ENCODE measurements around the gene PSG5.
"Not testable (repeated sequence)": the region's sequence is repeated elsewhere in the genome, so short reads cannot be mapped to it uniquely, and the experiment has no call there.

PSG5 gene

GRCh38 chr19:43186311-43186935, at the start of gene PSG5:
Gene PSG5, minus strand, starts transcription at chr19:43186536. Its CDS starts 131 bp downstream, at chr19:43186405.
- not testable (repeated sequence) for DNase-seq (ENCODE audit: extremely low read depth, low read depth); H3K4me3 ChIP-seq (replicated peaks; ENCODE audit: low read depth, low read length)

GRCh38 chr19:43235686-43236085, 49.4 kb upstream of the PSG5 start:
- not testable (repeated sequence) for DNase-seq (ENCODE audit: extremely low read depth, low read depth); H3K4me3 ChIP-seq (replicated peaks; ENCODE audit: low read depth, low read length)

- no peak overlapping the region for H3K4me3 ChIP-seq (replicated peaks; ENCODE audit: low read depth, low read length)
- no peak for TF ChIP-seq CTCF (IDR thresholded peaks at IDR 0.05; ENCODE audit: low read depth, low read length, missing control alignments)
- no peak for DNase-seq (ENCODE audit: extremely low read depth, low read depth)
These were observed 43.0 kb upstream of the PSG5 start for GRCh38 chr19:43229315-43229714.

GRCh38 chr19:43228730-43229129, 42.4 kb upstream of the PSG5 start:
- not testable (repeated sequence) for H3K4me3 ChIP-seq (replicated peaks; ENCODE audit: low read depth, low read length); DNase-seq (ENCODE audit: extremely low read depth, low read depth)

- not testable (repeated sequence) for H3K4me3 ChIP-seq (replicated peaks; ENCODE audit: low read depth, low read length); DNase-seq (ENCODE audit: extremely low read depth, low read depth)
These were observed 40.6 kb upstream of the PSG5 start for GRCh38 chr19:43226986-43227385.

- no peak overlapping the region for H3K4me3 ChIP-seq (replicated peaks; ENCODE audit: low read depth, low read length)
- no peak for DNase-seq (ENCODE audit: extremely low read depth, low read depth)
- TF ChIP-seq CTCF (IDR thresholded peaks at IDR 0.05; ENCODE audit: low read depth, low read length, missing control alignments), result no peak
These were observed 38.5 kb upstream of the PSG5 start for GRCh38 chr19:43224855-43225253.

- not testable (repeated sequence) for DNase-seq (ENCODE audit: extremely low read depth, low read depth); H3K4me3 ChIP-seq (replicated peaks; ENCODE audit: low read depth, low read length)
These were observed 38.0 kb upstream of the PSG5 start for GRCh38 chr19:43224201-43224854.

GRCh38 chr19:43221891-43222290, 35.6 kb upstream of the PSG5 start:
- DNase-seq (ENCODE audit: extremely low read depth, low read depth); H3K4me3 ChIP-seq (replicated peaks; ENCODE audit: low read depth, low read length): not testable (repeated sequence)

- H3K4me3 ChIP-seq (replicated peaks; ENCODE audit: low read depth, low read length); DNase-seq (ENCODE audit: extremely low read depth, low read depth): not testable (repeated sequence)
These were observed 32.8 kb upstream of the PSG5 start for GRCh38 chr19:43219136-43219535.

GRCh38 chr19:43215881-43216280, 29.5 kb upstream of the PSG5 start:
- H3K4me3 ChIP-seq (replicated peaks; ENCODE audit: low read depth, low read length); DNase-seq (ENCODE audit: extremely low read depth, low read depth): not testable (repeated sequence)

- no peak for TF ChIP-seq CTCF (IDR thresholded peaks at IDR 0.05; ENCODE audit: low read depth, low read length, missing control alignments)
These were observed 21.7 kb upstream of the PSG5 start for GRCh38 chr19:43207991-43208390.

More at GRCh38 chr19:43207991-43208390, 21.7 kb upstream of the PSG5 start:
- DNase-seq (ENCODE audit: extremely low read depth, low read depth), result no peak
- H3K4me3 ChIP-seq (replicated peaks; ENCODE audit: low read depth, low read length), result no peak overlapping the region

Data from HFF-Myc (cell line).